NCI-H345 (cell line): ENCODE measurements around the gene KCNH1.
A peak's percentile ranks its signal among the peaks of the same experiment; 100 is the strongest.

Experiments used
- DNase-seq: peaks from one replicate; lab custom pipeline; 2025; lab: John Stamatoyannopoulos, UW

Gene KCNH1

GRCh38 chr1:210711825-210712612 is 421.9 kb downstream of the KCNH1 start:
- no peak for DNase-seq

GRCh38 chr1:210709701-210710100 is 424.2 kb downstream of the KCNH1 start:
- DNase-seq = no peak

- no peak for DNase-seq
Observed at GRCh38 chr1:210707300-210708240, 426.4 kb downstream of the KCNH1 start.

DNA sequence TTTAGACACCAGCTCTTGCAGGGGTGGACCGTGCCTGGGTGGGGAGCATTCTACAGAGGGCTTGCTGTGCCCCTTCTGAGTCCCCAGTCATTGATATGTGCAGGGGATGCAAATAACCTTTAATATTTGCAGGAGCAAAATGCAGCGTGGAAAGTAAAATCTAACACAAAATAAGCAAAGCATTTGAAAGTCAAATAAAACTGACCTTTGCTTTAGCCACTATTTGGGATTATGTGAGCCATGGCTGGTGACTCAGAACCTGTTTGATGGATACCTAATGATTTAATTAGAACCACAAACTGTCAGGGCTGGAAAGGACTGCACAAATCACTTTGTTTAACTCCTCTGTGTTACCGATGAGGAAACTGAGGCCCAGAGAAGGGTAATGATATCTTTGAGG is 427.7 kb downstream of the KCNH1 start:
- no peak for DNase-seq

- DNase-seq = no peak
Observed at GRCh38 chr1:210705086-210705485, 428.9 kb downstream of the KCNH1 start.

DNA sequence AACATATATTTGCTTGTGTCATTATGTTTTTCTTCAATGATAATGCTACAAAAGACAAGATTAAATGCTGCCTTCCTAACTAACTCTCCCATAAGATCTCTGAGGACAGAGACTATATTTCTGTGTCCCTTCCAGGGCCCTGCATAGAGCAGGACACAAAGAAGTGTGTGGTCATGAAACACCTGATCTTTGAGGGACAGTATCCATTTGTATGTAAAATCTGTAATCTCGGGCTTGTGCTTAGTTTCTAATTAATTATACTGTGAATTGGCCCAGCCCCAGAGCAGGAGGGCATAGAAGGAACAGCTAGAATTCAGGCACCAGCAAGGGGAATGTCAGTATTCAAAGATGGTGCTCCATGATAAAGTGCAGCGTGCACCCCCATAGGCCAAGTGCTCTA is 430.4 kb downstream of the KCNH1 start:
- DNase-seq = no peak

- no peak for DNase-seq
Observed at GRCh38 chr1:210702506-210702905, 431.4 kb downstream of the KCNH1 start.

- DNase-seq = no peak
Observed at GRCh38 chr1:210700511-210700910, 433.4 kb downstream of the KCNH1 start.

DNA sequence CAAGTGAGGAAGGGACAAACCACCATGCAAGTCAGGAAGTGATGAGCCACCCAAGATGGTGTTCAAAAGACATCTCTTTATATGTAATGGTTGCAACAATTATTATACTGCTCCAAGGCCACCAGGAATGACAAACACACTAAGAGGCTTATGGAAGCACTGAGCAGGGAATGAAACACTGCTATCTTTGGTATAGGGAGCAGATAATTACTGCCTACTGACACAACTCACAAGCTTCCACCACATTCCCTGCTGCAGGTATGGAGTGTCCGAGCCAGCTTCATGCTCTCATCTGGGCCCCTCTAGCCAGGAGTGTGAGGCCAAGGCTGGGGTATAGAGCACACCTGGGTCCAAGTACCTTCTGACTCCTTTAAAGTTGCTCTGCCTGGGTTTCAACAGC is 433.9 kb downstream of the KCNH1 start:
- DNase-seq = no peak

GRCh38 chr1:210698661-210699060 is 435.3 kb downstream of the KCNH1 start:
- DNase-seq = peak; percentile 12

DNA sequence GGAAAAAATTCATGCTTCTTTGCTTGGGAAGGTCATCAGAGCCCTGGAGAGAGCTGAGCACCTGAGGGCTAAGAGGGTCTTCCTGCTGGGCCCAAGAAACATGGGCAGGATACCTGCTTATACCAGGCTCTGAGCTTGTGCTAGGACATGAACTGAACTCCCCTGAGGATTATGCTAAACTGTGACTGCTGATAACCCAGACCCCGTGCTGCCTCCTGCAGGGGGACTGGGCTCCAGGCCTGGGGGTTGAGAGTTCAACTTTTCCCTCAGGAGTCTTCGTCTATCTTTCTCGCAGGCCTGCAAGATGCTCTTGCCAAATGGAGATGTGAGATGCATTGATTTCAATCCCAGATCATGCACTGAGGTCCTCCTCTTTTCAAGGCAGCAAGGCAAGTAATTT is 436.8 kb downstream of the KCNH1 start:
- DNase-seq = no peak

- no peak for DNase-seq
Observed at GRCh38 chr1:210696709-210697108, 437.2 kb downstream of the KCNH1 start.

GRCh38 chr1:210695026-210695425 is 438.9 kb downstream of the KCNH1 start:
- no peak for DNase-seq

DNA sequence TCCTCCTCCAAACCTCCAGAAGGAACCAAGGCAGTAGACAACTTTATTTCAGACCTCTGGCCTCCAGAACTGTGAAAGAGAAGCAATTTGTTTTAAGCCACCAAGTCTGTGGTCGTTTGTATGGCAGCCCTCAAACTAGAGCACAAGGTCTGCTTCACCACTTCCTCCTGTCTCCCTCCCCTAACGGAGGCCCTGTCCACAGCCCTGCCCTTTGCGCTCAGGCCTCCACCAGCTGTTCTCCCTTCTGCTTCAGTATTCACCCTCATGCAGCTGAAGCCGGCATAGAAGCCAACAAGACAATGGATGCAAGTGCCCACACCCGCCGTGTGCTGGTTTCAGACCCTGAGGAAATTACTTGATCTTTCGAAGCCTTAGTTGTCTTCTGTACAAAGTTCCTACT is 441.2 kb downstream of the KCNH1 start:
- DNase-seq = no peak

DNA sequence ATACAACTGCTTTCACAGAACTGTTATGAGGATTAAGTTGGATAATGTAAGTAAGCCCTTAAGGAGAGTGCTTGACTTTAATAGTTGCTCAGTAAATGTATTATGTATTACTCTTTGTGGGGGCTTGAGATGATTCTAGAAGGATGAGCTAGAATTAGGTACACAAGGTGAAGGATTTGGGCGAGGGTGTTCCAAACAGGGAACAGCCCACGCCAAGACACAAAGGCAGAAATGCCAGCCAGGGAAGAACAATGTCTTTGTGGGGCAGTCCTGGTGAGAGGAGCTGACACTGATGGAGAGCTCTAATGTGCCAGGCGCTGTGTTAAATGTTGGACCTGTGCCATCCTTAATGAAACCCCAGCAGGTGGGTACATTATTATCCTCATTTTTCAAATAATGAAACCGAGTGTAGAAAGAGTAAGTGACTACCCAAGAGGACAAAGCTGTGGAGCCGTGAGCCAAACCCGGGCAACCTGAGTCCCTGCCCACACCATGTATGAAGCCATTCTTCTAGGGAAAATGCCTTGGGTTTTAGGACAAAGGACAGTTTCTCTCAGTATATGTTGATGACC is 442.8 kb downstream of the KCNH1 start:
- peak; percentile 91 for DNase-seq

GRCh38 chr1:210690236-210690635 is 443.7 kb downstream of the KCNH1 start:
- no peak for DNase-seq

DNA sequence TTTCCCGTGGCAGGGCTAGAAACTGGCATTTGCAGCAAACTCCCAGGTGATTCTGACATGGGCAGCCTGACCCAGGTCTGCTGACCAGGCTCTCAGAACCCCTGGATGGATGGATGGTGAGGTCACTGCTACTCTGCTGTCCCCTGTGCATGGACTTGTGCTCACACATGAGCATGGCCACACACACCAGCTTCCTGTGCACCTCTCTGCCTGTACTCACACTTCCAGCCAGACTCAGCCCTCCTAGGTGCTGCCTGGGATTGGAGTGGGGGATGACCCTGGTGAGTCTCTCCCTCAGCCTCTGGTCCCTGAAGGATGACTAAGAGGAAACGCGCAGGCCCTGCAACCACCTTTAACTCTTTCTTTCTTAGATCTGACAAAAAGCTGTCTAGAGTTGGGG is 444.1 kb downstream of the KCNH1 start:
- no peak for DNase-seq

DNA sequence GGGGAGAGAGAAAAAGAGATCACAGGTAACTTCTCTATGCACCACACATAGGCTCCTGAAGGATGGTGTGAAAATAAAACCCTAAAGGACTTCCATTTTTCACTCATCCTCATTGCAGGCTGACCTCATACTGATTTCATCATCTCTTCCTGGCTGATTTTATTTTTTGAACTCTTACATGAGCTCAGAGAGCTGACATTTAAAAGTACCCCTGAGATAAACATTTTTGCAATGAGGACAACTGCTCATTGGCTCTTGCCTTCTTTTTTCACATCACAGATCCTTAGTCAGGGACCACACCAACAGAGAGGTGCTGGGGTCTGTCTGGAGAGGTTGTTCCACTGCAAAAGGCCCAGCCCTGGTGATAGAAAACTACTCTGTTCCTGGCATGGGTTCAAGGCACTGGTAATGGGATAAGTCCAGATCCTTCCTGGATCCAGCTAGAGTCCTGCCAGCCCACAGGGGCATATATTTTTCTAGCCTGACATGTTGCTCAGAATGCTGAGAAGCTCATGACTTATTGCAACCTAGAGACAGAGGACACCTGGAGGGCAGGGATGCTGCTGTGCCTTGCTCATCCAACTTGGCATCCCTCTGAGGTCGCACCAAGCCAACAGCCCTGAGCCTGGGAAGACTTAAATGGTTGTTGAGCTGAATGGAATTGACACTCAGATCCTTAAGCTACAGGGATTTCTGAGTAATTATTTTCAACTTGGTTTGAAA is 445.3 kb downstream of the KCNH1 start:
- DNase-seq = no peak

DNA sequence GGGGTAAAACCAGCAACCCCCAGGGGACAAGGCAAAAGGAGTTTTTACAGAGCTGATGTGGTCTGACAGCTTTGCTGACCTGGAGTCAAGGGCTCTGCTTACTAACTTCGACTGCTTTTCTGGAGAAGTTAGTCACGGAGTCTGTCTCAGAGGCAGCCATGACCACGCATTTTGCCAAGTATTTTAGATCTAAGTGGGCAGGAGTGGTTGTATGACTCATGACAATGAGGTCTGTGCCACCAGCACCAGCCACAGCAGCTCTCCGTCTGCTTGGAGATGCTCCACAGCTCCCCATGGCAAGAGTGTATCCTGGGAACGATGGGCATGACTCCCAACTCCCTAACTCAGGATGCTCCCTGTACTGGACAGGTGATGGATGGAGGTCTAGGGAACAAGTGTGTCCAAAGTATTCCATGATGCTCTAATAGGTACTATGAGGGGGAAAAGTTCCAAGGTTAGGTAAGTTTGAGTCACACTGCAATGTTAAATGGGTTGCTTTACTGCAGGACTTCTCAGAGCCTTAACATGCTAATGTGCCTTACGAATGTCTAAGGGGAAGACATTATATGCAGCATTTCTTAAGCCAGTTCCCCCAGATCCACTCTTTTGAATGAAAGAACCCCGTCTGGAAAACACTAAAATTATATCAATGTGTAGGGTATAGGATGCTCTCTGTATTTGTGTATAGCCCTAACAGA is 446.2 kb downstream of the KCNH1 start:
- DNase-seq = no peak

GRCh38 chr1:210686841-210687240 is 447.1 kb downstream of the KCNH1 start:
- no peak for DNase-seq

DNA sequence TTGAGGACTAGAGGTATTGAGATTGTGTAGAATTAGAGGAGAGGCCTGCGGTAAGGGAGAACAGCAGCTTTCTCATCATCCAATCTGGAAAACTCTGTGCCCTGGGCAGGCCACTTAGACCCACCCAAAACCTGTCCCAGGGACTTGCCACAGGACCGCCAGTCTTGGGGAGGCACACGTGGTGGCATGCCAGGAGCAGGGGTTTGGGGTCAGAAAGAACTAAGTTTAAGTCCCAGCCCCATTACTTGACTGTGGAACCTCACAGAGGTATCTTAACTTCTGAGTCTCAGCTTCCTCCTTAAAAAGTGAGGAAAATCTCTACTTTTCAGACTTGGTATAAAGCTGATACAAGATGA is 448.7 kb downstream of the KCNH1 start:
- DNase-seq = no peak
